ENCODE results near the gene TOX3. TPM values are rescaled to one million over a fixed set of nuclear protein-coding genes. Genes with fewer than 3 reads are reported as not detected.

The TOX3 gene
- polyA plus RNA-seq, 2 of the 4 experiments (the other 2 are of a cell fraction): 0.10 to 2.2 TPM

- FAIRE-seq (no peak), ATAC-seq (no peak), DNase-seq (ENCODE audit: low read depth in 1 of 2, low spot score in 1 of 2) (no peak)
- Histone ChIP-seq H3K9me3 (no peaks in the 10 kb centered on the region), H3K4me2 (no peak overlapping the region), H3K4me3 (no peak overlapping the region), H3K27ac (no peak overlapping the region), H3K4me1 (no peaks in the 10 kb centered on the region)
- 21% methylated on average over 2 of the region's 2 CpGs for WGBS (ENCODE audit: missing lambda C conversion rate)
- ChIA-PET CTCF (interaction anchor here (1.3 kb wide), 1 partner anchor 337 kb away, joined by 3 read pairs; no protein-coding TSS in a partner anchor), POLR2A (no interaction called here)
- TF ChIP-seq HEYL (CRISPR knock-in tag; IDR thresholded peaks at IDR 0.05) (no peak), CBX2 (IDR thresholded peaks at IDR 0.05; ENCODE audit: borderline replicate concordance, low read depth) (no peak), TP53 (CRISPR knock-in tag; IDR thresholded peaks at IDR 0.05) (no peak), CBX8 (IDR thresholded peaks at IDR 0.05) (no peak), MAX (IDR thresholded peaks at IDR 0.05) (no peak), NPAS2 (CRISPR knock-in tag; IDR thresholded peaks at IDR 0.05; ENCODE audit: borderline replicate concordance) (no peak), EHMT2 (IDR thresholded peaks at IDR 0.05; ENCODE audit: low read depth) (no peak), SREBF2 (IDR thresholded peaks at IDR 0.05) (no peak), SMC3 (IDR thresholded peaks at IDR 0.05) (no peak), RARB (CRISPR knock-in tag; IDR thresholded peaks at IDR 0.05) (no peak), BHLHE40 (IDR thresholded peaks at IDR 0.05; ENCODE audit: low read depth, low read length) (no peak), EHF (CRISPR knock-in tag; IDR thresholded peaks at IDR 0.05) (no peak), HOXB13 (CRISPR knock-in tag; IDR thresholded peaks at IDR 0.05; ENCODE audit: low read depth) (no peak), FOXS1 (CRISPR knock-in tag; IDR thresholded peaks at IDR 0.05) (no peak), ZC3H11A (IDR thresholded peaks at IDR 0.05) (no peak), ZNF302 (CRISPR knock-in tag; IDR thresholded peaks at IDR 0.05) (no peak), FOSB (CRISPR knock-in tag; IDR thresholded peaks at IDR 0.05) (no peak)
- TF ChIP-seq, protein P1, sequence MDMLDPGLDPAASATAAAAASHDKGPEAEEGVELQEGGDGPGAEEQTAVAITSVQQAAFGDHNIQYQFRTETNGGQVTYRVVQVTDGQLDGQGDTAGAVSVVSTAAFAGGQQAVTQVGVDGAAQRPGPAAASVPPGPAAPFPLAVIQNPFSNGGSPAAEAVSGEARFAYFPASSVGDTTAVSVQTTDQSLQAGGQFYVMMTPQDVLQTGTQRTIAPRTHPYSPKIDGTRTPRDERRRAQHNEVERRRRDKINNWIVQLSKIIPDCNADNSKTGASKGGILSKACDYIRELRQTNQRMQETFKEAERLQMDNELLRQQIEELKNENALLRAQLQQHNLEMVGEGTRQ (IDR thresholded peaks at IDR 0.05): no peak
- TF ChIP-seq, protein P2, sequence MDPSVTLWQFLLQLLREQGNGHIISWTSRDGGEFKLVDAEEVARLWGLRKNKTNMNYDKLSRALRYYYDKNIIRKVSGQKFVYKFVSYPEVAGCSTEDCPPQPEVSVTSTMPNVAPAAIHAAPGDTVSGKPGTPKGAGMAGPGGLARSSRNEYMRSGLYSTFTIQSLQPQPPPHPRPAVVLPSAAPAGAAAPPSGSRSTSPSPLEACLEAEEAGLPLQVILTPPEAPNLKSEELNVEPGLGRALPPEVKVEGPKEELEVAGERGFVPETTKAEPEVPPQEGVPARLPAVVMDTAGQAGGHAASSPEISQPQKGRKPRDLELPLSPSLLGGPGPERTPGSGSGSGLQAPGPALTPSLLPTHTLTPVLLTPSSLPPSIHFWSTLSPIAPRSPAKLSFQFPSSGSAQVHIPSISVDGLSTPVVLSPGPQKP (IDR thresholded peaks at IDR 0.05; ENCODE audit: low read depth, low read length): no peak
- TF ChIP-seq, protein P3, sequence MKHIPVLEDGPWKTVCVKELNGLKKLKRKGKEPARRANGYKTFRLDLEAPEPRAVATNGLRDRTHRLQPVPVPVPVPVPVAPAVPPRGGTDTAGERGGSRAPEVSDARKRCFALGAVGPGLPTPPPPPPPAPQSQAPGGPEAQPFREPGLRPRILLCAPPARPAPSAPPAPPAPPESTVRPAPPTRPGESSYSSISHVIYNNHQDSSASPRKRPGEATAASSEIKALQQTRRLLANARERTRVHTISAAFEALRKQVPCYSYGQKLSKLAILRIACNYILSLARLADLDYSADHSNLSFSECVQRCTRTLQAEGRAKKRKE (CRISPR knock-in tag; IDR thresholded peaks at IDR 0.05; ENCODE audit: low read depth): no peak
Observed at GRCh38 chr16:52433643-52434042, 113.3 kb downstream of the TOX3 start.

GRCh38 chr16:52424591-52424990 lies 122.4 kb downstream of the TOX3 start:
- POLR2A ChIA-PET: no interaction called here

More at GRCh38 chr16:52424591-52424990, 122.4 kb downstream of the TOX3 start:
- 47% methylated on average over 2 of the region's 2 CpGs for WGBS (ENCODE audit: missing lambda C conversion rate)
- Histone ChIP-seq H3K4me2 (no peak overlapping the region), H3K4me1 (no peaks in the 10 kb centered on the region), H3K4me3 (no peak overlapping the region), H3K9me3 (no peaks in the 10 kb centered on the region), H3K27ac (no peak overlapping the region)
- TF ChIP-seq BHLHE40 (IDR thresholded peaks at IDR 0.05; ENCODE audit: low read depth, low read length) (no peak), ZC3H11A (IDR thresholded peaks at IDR 0.05) (no peak), BCL3 (IDR thresholded peaks at IDR 0.05) (no peak), ZNF302 (CRISPR knock-in tag; IDR thresholded peaks at IDR 0.05) (no peak), RNF2 (IDR thresholded peaks at IDR 0.05; ENCODE audit: borderline replicate concordance, low read depth) (no peak), POLR2A (IDR thresholded peaks at IDR 0.05; ENCODE audit: low read length) (no peak), HES2 (IDR thresholded peaks at IDR 0.05) (no peak), JUNB (IDR thresholded peaks at IDR 0.05) (no peak), CBX2 (IDR thresholded peaks at IDR 0.05; ENCODE audit: borderline replicate concordance, low read depth) (no peak), CTCF (IDR thresholded peaks at IDR 0.05) (no peak), E2F6 (IDR thresholded peaks at IDR 0.05; ENCODE audit: borderline replicate concordance, low read depth) (no peak), PBX3 (IDR thresholded peaks at IDR 0.05) (no peak), FOSL2 (IDR thresholded peaks at IDR 0.05) (no peak), FOSL2 (CRISPR knock-in tag; IDR thresholded peaks at IDR 0.05) (no peak), EP300 (IDR thresholded peaks at IDR 0.05) (no peak), HOXB13 (CRISPR knock-in tag; IDR thresholded peaks at IDR 0.05; ENCODE audit: low read depth) (no peak)
- DNase-seq (ENCODE audit: low read depth in 1 of 2, low spot score in 1 of 2) (no peak), FAIRE-seq (no peak), ATAC-seq (no peak)
- CTCF ChIA-PET: no interaction called here
